ENCODE results near the gene OPRM1. TPM values are rescaled to one million over a fixed set of nuclear protein-coding genes. Genes with fewer than 3 reads are reported as not detected.

The OPRM1 gene
- total RNA-seq, 1 experiment from 2014 or later, result not detected

DNA sequence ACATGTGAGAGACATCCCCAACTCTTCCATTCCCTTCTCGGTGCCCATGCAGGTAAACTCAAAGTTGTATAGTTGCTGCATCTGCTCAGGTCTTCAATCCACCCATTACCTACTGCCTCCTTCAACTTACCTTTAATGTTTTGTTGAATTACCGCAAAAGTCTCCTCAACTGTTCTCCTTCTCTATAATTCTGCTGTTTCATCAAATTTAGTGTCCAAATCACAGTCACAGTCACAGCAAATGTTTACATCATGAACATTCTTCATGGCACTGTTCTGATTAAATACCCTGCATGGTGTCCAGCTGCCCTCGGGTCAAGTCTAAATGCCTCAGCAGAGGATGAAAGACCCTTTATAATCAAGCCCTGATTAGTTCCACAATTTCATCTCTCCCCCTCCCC is 187.4 kb downstream of the OPRM1 start:
- no peak for DNase-seq
- H3K4me1 ChIP-seq, result no peaks in the 10 kb centered on the region

DNA sequence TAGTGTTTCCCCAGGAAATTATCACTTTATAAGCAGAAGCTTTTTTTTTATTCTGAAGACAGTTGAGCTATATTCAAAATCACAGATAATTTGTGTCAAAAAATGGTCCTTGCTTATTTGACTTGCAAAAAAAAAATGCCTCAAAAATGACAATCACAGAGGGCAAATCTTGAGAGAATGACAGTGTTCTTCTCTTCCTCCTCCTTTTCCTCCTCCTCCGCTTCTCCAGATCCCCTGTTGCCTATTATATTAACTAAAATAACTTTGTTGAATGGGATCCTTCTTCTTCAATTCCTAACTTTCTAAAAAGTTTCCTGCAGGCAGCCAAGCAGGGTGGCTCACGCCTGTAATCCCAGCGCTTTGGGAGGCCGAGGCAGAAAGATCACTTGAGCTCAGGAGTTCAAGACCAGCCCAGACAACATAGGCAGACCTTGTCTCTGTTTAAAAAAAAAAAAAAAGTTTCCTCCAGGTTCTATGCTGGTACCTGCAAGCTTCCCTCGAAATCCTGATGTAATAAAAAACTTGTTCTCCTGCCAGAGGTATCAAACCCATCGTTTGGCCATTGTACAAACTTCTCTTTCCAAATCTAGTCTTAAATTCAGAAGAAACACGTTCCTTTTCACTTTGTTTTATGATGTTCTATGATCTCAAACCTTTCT is 189.0 kb downstream of the OPRM1 start:
- ChIA-PET CTCF (no interaction called here), POLR2A (no interaction called here)
- Mint-ChIP-seq H3K4me1 (ENCODE audit: low read depth, unreplicated experiment) (no peaks in the 10 kb centered on the region), H3K9me3 (ENCODE audit: unreplicated experiment) (no peaks in the 10 kb centered on the region), H3K4me3 (ENCODE audit: unreplicated experiment) (no peak overlapping the region), H3K27ac (ENCODE audit: unreplicated experiment) (no peak overlapping the region), H3K27me3 (ENCODE audit: insufficient read depth, unreplicated experiment) (peaks cover 5% of the 10 kb centered on the region), H3K36me3 (ENCODE audit: insufficient read depth, unreplicated experiment) (no peaks in the 10 kb centered on the region)
- H3K9me3 ChIP-seq, result no peaks in the 10 kb centered on the region
- TF ChIP-seq, protein P1, sequence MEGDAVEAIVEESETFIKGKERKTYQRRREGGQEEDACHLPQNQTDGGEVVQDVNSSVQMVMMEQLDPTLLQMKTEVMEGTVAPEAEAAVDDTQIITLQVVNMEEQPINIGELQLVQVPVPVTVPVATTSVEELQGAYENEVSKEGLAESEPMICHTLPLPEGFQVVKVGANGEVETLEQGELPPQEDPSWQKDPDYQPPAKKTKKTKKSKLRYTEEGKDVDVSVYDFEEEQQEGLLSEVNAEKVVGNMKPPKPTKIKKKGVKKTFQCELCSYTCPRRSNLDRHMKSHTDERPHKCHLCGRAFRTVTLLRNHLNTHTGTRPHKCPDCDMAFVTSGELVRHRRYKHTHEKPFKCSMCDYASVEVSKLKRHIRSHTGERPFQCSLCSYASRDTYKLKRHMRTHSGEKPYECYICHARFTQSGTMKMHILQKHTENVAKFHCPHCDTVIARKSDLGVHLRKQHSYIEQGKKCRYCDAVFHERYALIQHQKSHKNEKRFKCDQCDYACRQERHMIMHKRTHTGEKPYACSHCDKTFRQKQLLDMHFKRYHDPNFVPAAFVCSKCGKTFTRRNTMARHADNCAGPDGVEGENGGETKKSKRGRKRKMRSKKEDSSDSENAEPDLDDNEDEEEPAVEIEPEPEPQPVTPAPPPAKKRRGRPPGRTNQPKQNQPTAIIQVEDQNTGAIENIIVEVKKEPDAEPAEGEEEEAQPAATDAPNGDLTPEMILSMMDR (IDR thresholded peaks at IDR 0.05; ENCODE audit: insufficient read depth in 1 of 2, low read depth in 1 of 2, low read length in 1 of 2, severe bottlenecking in 1 of 2, unreplicated experiment in 1 of 2), result no peak
- no peak for DNase-seq
- H3K4me3 ChIP-seq (ENCODE audit: low read depth, low read length), result no peak overlapping the region
- BruUV-seq (replicated peaks), result no TSS peak
- H3K4me1 ChIP-seq, result no peaks in the 10 kb centered on the region
- no peaks in the 10 kb centered on the region for H3K27me3 ChIP-seq (replicated peaks; ENCODE audit: control insufficient read depth, insufficient read depth, low read length)
- intact Hi-C loops (cut with micrococcal nuclease; ENCODE audit: unreplicated experiment), result no loop called here
- no peaks in the 10 kb centered on the region for H3K36me3 ChIP-seq (ENCODE audit: control insufficient read depth, insufficient read depth, low read length)

More for the DNA sequence above, 187.4 kb downstream of the OPRM1 start:
- ChIA-PET POLR2A (no interaction called here), CTCF (no interaction called here)
- no TSS peak for BruUV-seq (replicated peaks)
- Mint-ChIP-seq H3K27me3 (ENCODE audit: insufficient read depth, unreplicated experiment) (peaks cover 5% of the 10 kb centered on the region), H3K27ac (ENCODE audit: unreplicated experiment) (no peak overlapping the region), H3K4me1 (ENCODE audit: low read depth, unreplicated experiment) (no peaks in the 10 kb centered on the region), H3K36me3 (ENCODE audit: insufficient read depth, unreplicated experiment) (no peaks in the 10 kb centered on the region), H3K4me3 (ENCODE audit: unreplicated experiment) (no peak overlapping the region), H3K9me3 (ENCODE audit: unreplicated experiment) (no peaks in the 10 kb centered on the region)
- Histone ChIP-seq H3K36me3 (ENCODE audit: control insufficient read depth, insufficient read depth, low read length) (no peaks in the 10 kb centered on the region), H3K9me3 (no peaks in the 10 kb centered on the region), H3K4me3 (ENCODE audit: low read depth, low read length) (no peak overlapping the region), H3K27me3 (replicated peaks; ENCODE audit: control insufficient read depth, insufficient read depth, low read length) (no peaks in the 10 kb centered on the region)
- intact Hi-C loops (cut with micrococcal nuclease; ENCODE audit: unreplicated experiment), result no loop called here
- TF ChIP-seq, protein P1 (IDR thresholded peaks at IDR 0.05; ENCODE audit: insufficient read depth in 1 of 2, low read depth in 1 of 2, low read length in 1 of 2, severe bottlenecking in 1 of 2, unreplicated experiment in 1 of 2), result no peak

GRCh38 chr6:154228521-154228905 is 189.5 kb downstream of the OPRM1 start:
- no peak for DNase-seq
- no peaks in the 10 kb centered on the region for H3K4me1 Mint-ChIP-seq (ENCODE audit: low read depth, unreplicated experiment)
- no peak overlapping the region for H3K4me3 Mint-ChIP-seq (ENCODE audit: unreplicated experiment)
- no peaks in the 10 kb centered on the region for H3K36me3 Mint-ChIP-seq (ENCODE audit: insufficient read depth, unreplicated experiment)
- intact Hi-C loops (cut with micrococcal nuclease; ENCODE audit: unreplicated experiment), result no loop called here
- H3K36me3 ChIP-seq (ENCODE audit: control insufficient read depth, insufficient read depth, low read length), result no peaks in the 10 kb centered on the region
- H3K9me3 Mint-ChIP-seq (ENCODE audit: unreplicated experiment), result no peaks in the 10 kb centered on the region
- H3K27ac Mint-ChIP-seq (ENCODE audit: unreplicated experiment), result no peak overlapping the region
- no peaks in the 10 kb centered on the region for H3K27me3 ChIP-seq (replicated peaks; ENCODE audit: control insufficient read depth, insufficient read depth, low read length)
- CTCF ChIA-PET, result no interaction called here
- TF ChIP-seq, protein P1 (IDR thresholded peaks at IDR 0.05; ENCODE audit: insufficient read depth in 1 of 2, low read depth in 1 of 2, low read length in 1 of 2, severe bottlenecking in 1 of 2, unreplicated experiment in 1 of 2), result no peak
- no peaks in the 10 kb centered on the region for H3K4me1 ChIP-seq
- BruUV-seq (replicated peaks), result no TSS peak
- no peak overlapping the region for H3K4me3 ChIP-seq (ENCODE audit: low read depth, low read length)
- H3K27me3 Mint-ChIP-seq (ENCODE audit: insufficient read depth, unreplicated experiment), result peaks cover 5% of the 10 kb centered on the region
- no peaks in the 10 kb centered on the region for H3K9me3 ChIP-seq
- POLR2A ChIA-PET, result no interaction called here

Measured in Caco-2 (cell line).